HepG2 (cell line): ENCODE data around the gene AJUBA. TPM values are rescaled to one million over a fixed set of nuclear protein-coding genes. Genes with fewer than 3 reads are reported as not detected.

ENCODE experiments used
- ASH2L ChIP-seq: fragments of 300-600, 200-600 bp; sonication (generic); IDR thresholded peaks from 2 replicates; pipeline ENCODE4 v1.7.0; 2017; ENCODE audit warnings: low read depth, mild to moderate bottlenecking, moderate library complexity, mixed read lengths, low read length; ENCODE audit not compliant: insufficient read length
- CENPT ChIP-seq: sonication (generic); formaldehyde crosslinking; IDR thresholded peaks from 2 replicates; pipeline ENCODE4 v1.8.0; 2022; ENCODE audit warnings: low read depth, mild to moderate bottlenecking, moderate library complexity, missing genetic modification reagents
- HCFC1 ChIP-seq: fragments of 150-350 bp; IDR thresholded peaks from 2 replicates; pipeline ENCODE4 v1.6.1; 2014; ENCODE audit warnings: low read depth, low read length
- JDP2 ChIP-seq: sonication (generic); formaldehyde crosslinking; IDR thresholded peaks from 2 replicates; pipeline ENCODE4 v1.8.1; 2022; ENCODE audit warnings: missing genetic modification reagents, borderline replicate concordance
- KDM2A ChIP-seq: sonication (generic); formaldehyde crosslinking; IDR thresholded peaks from 2 replicates; pipeline ENCODE4 v1.4.0; 2020; ENCODE audit warnings: low read depth, missing genetic modification reagents, borderline replicate concordance
- KDM5B ChIP-seq: sonication (generic); formaldehyde crosslinking; IDR thresholded peaks from 2 replicates; pipeline ENCODE4 v1.4.0; 2020; ENCODE audit warnings: missing genetic modification reagents, mild to moderate bottlenecking, borderline replicate concordance
- MXD4 ChIP-seq: IDR thresholded peaks from 2 replicates; pipeline ENCODE4 v1.6.1; 2016; ENCODE audit warnings: mild to moderate bottlenecking, missing biosample characterization, missing genetic modification reagents
- NCOA1 ChIP-seq: sonication (generic); formaldehyde crosslinking; IDR thresholded peaks from 2 replicates; pipeline ENCODE4 v1.9.0; 2021; ENCODE audit warnings: missing genetic modification reagents
- NFE2L1 ChIP-seq: sonication (generic); formaldehyde crosslinking; IDR thresholded peaks from 2 replicates; pipeline ENCODE4 v1.4.0; 2020; ENCODE audit warnings: missing genetic modification reagents, mild to moderate bottlenecking, borderline replicate concordance
- NFYB ChIP-seq: sonication (generic); formaldehyde crosslinking; IDR thresholded peaks from 2 replicates; pipeline ENCODE4 v1.4.0; 2020; ENCODE audit warnings: missing genetic modification reagents
- NONO ChIP-seq, 2 experiments: fragments of 450-650 bp in 1 of 2; sonication (generic) in 1 of 2; formaldehyde crosslinking in 1 of 2; IDR thresholded peaks in 1 of 2; conservative IDR thresholded peaks in 1 of 2; 2 replicates each; pipeline versions ENCODE4 v1.6.1 to v1.8.0; 2017 to 2022; ENCODE audit warnings: mild to moderate bottlenecking in 1 of 2, missing genetic modification reagents in 1 of 2, moderate library complexity in 1 of 2
- NR3C1 ChIP-seq: sonication (generic); formaldehyde crosslinking; IDR thresholded peaks from 2 replicates; pipeline ENCODE4 v1.4.0; 2020; ENCODE audit warnings: missing genetic modification reagents
- ONECUT2 ChIP-seq: sonication (generic); formaldehyde crosslinking; IDR thresholded peaks from 2 replicates; pipeline ENCODE4 v1.4.0; 2020; ENCODE audit warnings: missing genetic modification reagents
- SKI ChIP-seq: fragments of 450-650 bp; IDR thresholded peaks from one replicate; pipeline ENCODE4 v1.6.1; 2018; ENCODE audit warnings: mild to moderate bottlenecking; ENCODE audit not compliant: partially characterized antibody
- TGIF2 ChIP-seq: IDR thresholded peaks from 2 replicates; pipeline ENCODE4 v1.6.1; 2016; ENCODE audit warnings: control low read depth, missing compliant biosample characterization
- ZBTB8A ChIP-seq: sonication (generic); formaldehyde crosslinking; IDR thresholded peaks from 2 replicates; pipeline ENCODE4 v1.4.0; 2020; ENCODE audit warnings: mild to moderate bottlenecking, low read depth, missing genetic modification reagents, borderline replicate concordance
- ZKSCAN1 ChIP-seq: fragments of 150-350 bp; IDR thresholded peaks from 2 replicates; pipeline ENCODE4 v1.6.1; 2014; ENCODE audit warnings: low read length
- ZNF329 ChIP-seq: sonication (generic); formaldehyde crosslinking; IDR thresholded peaks from 2 replicates; pipeline ENCODE4 v1.9.0; 2021; ENCODE audit warnings: low read depth, mild to moderate bottlenecking, missing genetic modification reagents
- ZNF451 ChIP-seq: sonication (generic); formaldehyde crosslinking; IDR thresholded peaks from 2 replicates; pipeline ENCODE4 v1.5.0; 2020; ENCODE audit warnings: mild to moderate bottlenecking, missing genetic modification reagents
- ZNF557 ChIP-seq: sonication (generic); formaldehyde crosslinking; IDR thresholded peaks from 2 replicates; pipeline ENCODE4 v1.4.0; 2020; ENCODE audit warnings: missing genetic modification reagents
- ZNF567 ChIP-seq: sonication (generic); formaldehyde crosslinking; IDR thresholded peaks from 2 replicates; pipeline ENCODE4 v1.8.1; 2023; ENCODE audit warnings: mild to moderate bottlenecking, missing genetic modification reagents, borderline replicate concordance
- ZNF569 ChIP-seq: sonication (generic); formaldehyde crosslinking; IDR thresholded peaks from 2 replicates; pipeline ENCODE4 v1.5.0; 2020; ENCODE audit warnings: mild to moderate bottlenecking, missing genetic modification reagents, moderate library complexity, borderline replicate concordance
- ZNF777 ChIP-seq: sonication (generic); formaldehyde crosslinking; IDR thresholded peaks from 2 replicates; pipeline ENCODE4 v1.4.0; 2020; ENCODE audit warnings: missing genetic modification reagents
- polyA plus RNA-seq, 8 experiments: library from polyadenylated mRNA; depleted of rRNA in 3 of 8; stranded (reverse) in 7 of 8; unstranded in 1 of 8; fragments of >200 nt; fragmentation: Illumina TruSeq in 4 of 8; extraction: Trizol in 4 of 8; gene quantifications; 2 replicates each; pipeline versions ENCODE4 v1.2.1 to v1.2.3, GENCODE V29; 2011 to 2016; ENCODE audit warnings: low read depth in 4 of 8, missing spikeins in 1 of 8, mixed read lengths in 1 of 8; ENCODE audit not compliant: insufficient read depth in 1 of 8
- total RNA-seq, 5 experiments: library from RNA; depleted of rRNA; stranded (reverse); fragments of >200 nt; fragmentation: Illumina TruSeq; extraction: Trizol; gene quantifications; 2 replicates each; pipeline ENCODE4 v1.2.3, GENCODE V29; 2016; ENCODE audit warnings: low read depth in 1 of 5
- TF ChIP-seq, protein P1 (sequence below): IDR thresholded peaks from 2 replicates; pipeline ENCODE4 v1.6.1; 2012; ENCODE audit warnings: inconsistent platforms
- TF ChIP-seq, protein P2 (sequence below): IDR thresholded peaks from 2 replicates; pipeline ENCODE4 v1.6.1; 2016; ENCODE audit warnings: missing genetic modification reagents, missing compliant biosample characterization
- TF ChIP-seq, protein P3 (sequence below): sonication (generic); formaldehyde crosslinking; IDR thresholded peaks from 2 replicates; pipeline ENCODE4 v1.8.1; 2022; ENCODE audit warnings: low read depth, mild to moderate bottlenecking, missing genetic modification reagents
- TF ChIP-seq, protein P4 (sequence below): sonication (generic); formaldehyde crosslinking; IDR thresholded peaks from 2 replicates; pipeline ENCODE4 v1.4.0; 2020; ENCODE audit warnings: missing genetic modification reagents

Gene AJUBA
- total and polyA plus RNA-seq, 2 of the 13 experiments (the other 11 are each of a cell fraction or from before 2014, with no cell fraction given): 157 to 241 TPM

DNA sequence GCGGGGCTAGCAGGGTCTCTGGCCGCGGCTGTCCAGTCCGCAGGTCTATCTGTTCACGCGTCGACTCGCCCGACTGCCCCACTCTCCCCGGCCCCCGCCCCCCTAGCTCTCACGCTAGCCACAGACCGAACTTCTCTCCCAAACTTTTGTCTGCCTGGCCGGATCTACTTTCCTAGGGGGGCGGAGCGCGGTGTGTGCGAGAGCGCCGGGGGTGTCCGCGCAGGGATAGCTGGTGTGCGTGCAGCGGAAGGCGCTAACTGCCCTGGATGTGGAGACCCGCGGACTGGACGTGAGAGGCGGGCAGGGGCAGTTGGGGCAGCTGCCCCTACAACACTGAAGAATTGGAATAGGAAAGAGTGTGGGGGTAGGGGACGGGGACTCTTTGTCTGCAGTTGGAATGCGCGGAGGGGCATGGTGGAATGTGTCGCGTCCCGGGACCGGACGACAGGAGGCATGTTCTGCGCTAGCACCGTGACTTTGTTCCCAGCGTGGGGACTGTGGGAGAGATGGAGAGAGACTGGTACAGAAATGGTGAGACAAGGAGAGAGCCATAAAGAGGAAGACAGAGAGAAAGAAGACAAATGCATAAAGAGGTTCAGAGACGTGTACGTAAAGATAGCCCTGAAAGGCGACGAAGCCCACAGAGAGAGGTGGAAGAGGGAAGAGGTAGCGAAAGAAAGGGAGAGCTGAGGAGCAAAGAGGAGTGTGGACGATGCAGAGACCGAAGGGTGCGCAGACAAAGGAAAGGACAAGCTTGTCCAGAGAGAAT is at the start of gene AJUBA (continued):
- TF ChIP-seq CENPT (CRISPR knock-in tag) (no peak), NCOA1 (no peak), ZNF451 (CRISPR knock-in tag) (peak; percentile 86), ZNF567 (CRISPR knock-in tag) (peak; percentile 95), MXD4 (CRISPR knock-in tag) (peak; percentile 90), ZNF557 (CRISPR knock-in tag) (no peak), NR3C1 (CRISPR knock-in tag) (0 out of 2 replicates have a peak, but pooled peaks have one; percentile 47), NFYB (CRISPR knock-in tag) (peak; percentile 53), SKI (peak; percentile 96), ZKSCAN1 (peak; percentile 86), KDM5B (no peak), ZBTB8A (peak; percentile 93; the same call in 1 of the 2 replicates), NFE2L1 (CRISPR knock-in tag) (peak; percentile 30; the same call in 1 of the 2 replicates), NONO (IDR thresholded peaks at IDR 0.05) (no peak; the same call in 1 of the 2 replicates), NONO (CRISPR knock-in tag; conservative IDR thresholded peaks at IDR 0.05) (no peak), ASH2L (peak; percentile 100), JDP2 (CRISPR knock-in tag) (no peak), HCFC1 (0 out of 2 replicates have a peak, but pooled peaks have one; percentile 37), TGIF2 (CRISPR knock-in tag) (peak; percentile 55; the same call in 1 of the 2 replicates), KDM2A (CRISPR knock-in tag) (peak; percentile 99), ZNF569 (CRISPR knock-in tag) (no peak), ZNF329 (CRISPR knock-in tag) (no peak), ONECUT2 (no peak), ZNF777 (CRISPR knock-in tag) (no peak)
- TF ChIP-seq, protein P1, sequence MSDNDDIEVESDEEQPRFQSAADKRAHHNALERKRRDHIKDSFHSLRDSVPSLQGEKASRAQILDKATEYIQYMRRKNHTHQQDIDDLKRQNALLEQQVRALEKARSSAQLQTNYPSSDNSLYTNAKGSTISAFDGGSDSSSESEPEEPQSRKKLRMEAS: no peak
- TF ChIP-seq, protein P2, sequence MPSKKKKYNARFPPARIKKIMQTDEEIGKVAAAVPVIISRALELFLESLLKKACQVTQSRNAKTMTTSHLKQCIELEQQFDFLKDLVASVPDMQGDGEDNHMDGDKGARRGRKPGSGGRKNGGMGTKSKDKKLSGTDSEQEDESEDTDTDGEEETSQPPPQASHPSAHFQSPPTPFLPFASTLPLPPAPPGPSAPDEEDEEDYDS (CRISPR knock-in tag): peak; percentile 96
- TF ChIP-seq, protein P3, sequence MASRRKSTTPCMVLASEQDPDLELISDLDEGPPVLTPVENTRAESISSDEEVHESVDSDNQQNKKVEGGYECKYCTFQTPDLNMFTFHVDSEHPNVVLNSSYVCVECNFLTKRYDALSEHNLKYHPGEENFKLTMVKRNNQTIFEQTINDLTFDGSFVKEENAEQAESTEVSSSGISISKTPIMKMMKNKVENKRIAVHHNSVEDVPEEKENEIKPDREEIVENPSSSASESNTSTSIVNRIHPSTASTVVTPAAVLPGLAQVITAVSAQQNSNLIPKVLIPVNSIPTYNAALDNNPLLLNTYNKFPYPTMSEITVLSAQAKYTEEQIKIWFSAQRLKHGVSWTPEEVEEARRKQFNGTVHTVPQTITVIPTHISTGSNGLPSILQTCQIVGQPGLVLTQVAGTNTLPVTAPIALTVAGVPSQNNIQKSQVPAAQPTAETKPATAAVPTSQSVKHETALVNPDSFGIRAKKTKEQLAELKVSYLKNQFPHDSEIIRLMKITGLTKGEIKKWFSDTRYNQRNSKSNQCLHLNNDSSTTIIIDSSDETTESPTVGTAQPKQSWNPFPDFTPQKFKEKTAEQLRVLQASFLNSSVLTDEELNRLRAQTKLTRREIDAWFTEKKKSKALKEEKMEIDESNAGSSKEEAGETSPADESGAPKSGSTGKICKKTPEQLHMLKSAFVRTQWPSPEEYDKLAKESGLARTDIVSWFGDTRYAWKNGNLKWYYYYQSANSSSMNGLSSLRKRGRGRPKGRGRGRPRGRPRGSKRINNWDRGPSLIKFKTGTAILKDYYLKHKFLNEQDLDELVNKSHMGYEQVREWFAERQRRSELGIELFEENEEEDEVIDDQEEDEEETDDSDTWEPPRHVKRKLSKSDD (CRISPR knock-in tag): no peak
- TF ChIP-seq, protein P4, sequence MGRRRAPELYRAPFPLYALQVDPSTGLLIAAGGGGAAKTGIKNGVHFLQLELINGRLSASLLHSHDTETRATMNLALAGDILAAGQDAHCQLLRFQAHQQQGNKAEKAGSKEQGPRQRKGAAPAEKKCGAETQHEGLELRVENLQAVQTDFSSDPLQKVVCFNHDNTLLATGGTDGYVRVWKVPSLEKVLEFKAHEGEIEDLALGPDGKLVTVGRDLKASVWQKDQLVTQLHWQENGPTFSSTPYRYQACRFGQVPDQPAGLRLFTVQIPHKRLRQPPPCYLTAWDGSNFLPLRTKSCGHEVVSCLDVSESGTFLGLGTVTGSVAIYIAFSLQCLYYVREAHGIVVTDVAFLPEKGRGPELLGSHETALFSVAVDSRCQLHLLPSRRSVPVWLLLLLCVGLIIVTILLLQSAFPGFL (CRISPR knock-in tag): no peak
